Activated CD4-positive, alpha-beta memory T cell treated with anti-CD3 and anti-CD28 coated beads for 36 hours (primary cell): Measurements from ENCODE around the gene SEMA7A. TPM values are rescaled to one million over a fixed set of nuclear protein-coding genes. Genes with fewer than 3 reads are reported as not detected.

Source experiments
- CTCF ChIA-PET: fragments of 350-600 bp; sonication (Branson Sonifier 250); formaldehyde crosslinking; loops from one replicate; lab custom pipeline; 2021; ENCODE audit warnings: antibody characterized with exemption, inconsistent platforms; lab: Charles Lee
- POLR2A ChIA-PET: fragments of 350-600 bp; sonication (Branson Sonifier 250); formaldehyde crosslinking; loops from one replicate; lab custom pipeline; 2021; ENCODE audit warnings: antibody characterized with exemption; lab: Charles Lee
- DNase-seq: peaks from one replicate; pipeline ENCODE4 v3.0.0-alpha.2; 2020
- H3K27ac Mint-ChIP-seq: one replicate; pipeline ENCODE4 v1.8.0; 2021; ENCODE audit warnings: mixed read lengths
- H3K27me3 Mint-ChIP-seq: one replicate; pipeline ENCODE4 v1.8.0; 2021; ENCODE audit warnings: mixed read lengths
- H3K36me3 Mint-ChIP-seq: one replicate; pipeline ENCODE4 v1.8.0; 2021; ENCODE audit warnings: mixed read lengths
- H3K4me1 Mint-ChIP-seq: one replicate; pipeline ENCODE4 v1.8.0; 2021; ENCODE audit warnings: low read depth, mixed read lengths
- H3K4me3 Mint-ChIP-seq: one replicate; pipeline ENCODE4 v1.8.0; 2021; ENCODE audit warnings: mild to moderate bottlenecking, mixed read lengths
- H3K9me3 Mint-ChIP-seq: one replicate; pipeline ENCODE4 v1.8.0; 2021; ENCODE audit warnings: mixed read lengths
- intact Hi-C: fragments of 100-400 bp; cut with micrococcal nuclease; formaldehyde crosslinking; loops from one replicate; pipeline ENCODE4 v1.15.1; 2023
- total RNA-seq, 2 experiments: library from RNA; stranded (reverse); gene quantifications; one replicate each; pipeline ENCODE4 v1.2.3, GENCODE V29; 2021

The SEMA7A gene
- total RNA-seq, 2 experiments from 2014 or later = 65.9 to 68.4 TPM

GRCh38 chr15:74396445-74397238, 37.1 kb downstream of the SEMA7A start:
- Mint-ChIP-seq H3K36me3 (no peaks in the 10 kb centered on the region), H3K27ac (peak overlapping the region; percentile 93), H3K4me3 (peak overlapping the region; percentile 36), H3K4me1 (peaks cover 82% of the 10 kb centered on the region), H3K9me3 (no peaks in the 10 kb centered on the region), H3K27me3 (no peaks in the 10 kb centered on the region)
- CTCF ChIA-PET = interaction anchor here (1.4 to 2.9 kb wide), 2 partner anchors 12 to 14 kb away, joined by 8 to 11 read pairs; no protein-coding TSS in a partner anchor
- POLR2A ChIA-PET = interaction anchor here (1.4 to 4.3 kb wide), 2 partner anchors 12 to 14 kb away, joined by 3 to 23 read pairs; no protein-coding TSS in a partner anchor
- DNase-seq = peak; percentile 82
- intact Hi-C loops = loop anchor here (1.0 kb wide), 1 partner anchor 12 kb away; no protein-coding TSS in a partner anchor

GRCh38 chr15:74396146-74396438, 37.7 kb downstream of the SEMA7A start:
- no peaks in the 10 kb centered on the region for H3K9me3 Mint-ChIP-seq
- ChIA-PET CTCF (interaction anchor here (1.0 to 2.9 kb wide), 3 partner anchors 7 to 22 kb away, joined by 4 to 11 read pairs (median 4); no protein-coding TSS in a partner anchor), POLR2A (interaction anchor here (1.4 to 4.3 kb wide), 2 partner anchors 11 to 14 kb away, joined by 3 to 23 read pairs; no protein-coding TSS in a partner anchor)
- peaks cover 82% of the 10 kb centered on the region for H3K4me1 Mint-ChIP-seq
- peak; percentile 21 for DNase-seq
- H3K4me3 Mint-ChIP-seq = no peak overlapping the region
- H3K27me3 Mint-ChIP-seq = no peaks in the 10 kb centered on the region
- intact Hi-C loops = loop anchor here (1.0 kb wide), 1 partner anchor 12 kb away; no protein-coding TSS in a partner anchor
- H3K27ac Mint-ChIP-seq = peak overlapping the region; percentile 93
- H3K36me3 Mint-ChIP-seq = no peaks in the 10 kb centered on the region

GRCh38 chr15:74395319-74396145, 38.2 kb downstream of the SEMA7A start:
- no peak for DNase-seq
- H3K27ac Mint-ChIP-seq = peak overlapping the region; percentile 93
- intact Hi-C loops = loop anchor here (1.0 kb wide), 1 partner anchor 11 kb away; no protein-coding TSS in a partner anchor
- ChIA-PET CTCF (interaction anchor here (0.6 to 2.9 kb wide), 7 partner anchors 8 to 1456 kb away, joined by 3 to 11 read pairs (median 4); no protein-coding TSS in a partner anchor), POLR2A (interaction anchor here (1.2 to 4.3 kb wide), 2 partner anchors 7 to 10 kb away, joined by 3 to 23 read pairs; no protein-coding TSS in a partner anchor)
- no peaks in the 10 kb centered on the region for H3K9me3 Mint-ChIP-seq
- no peaks in the 10 kb centered on the region for H3K36me3 Mint-ChIP-seq
- H3K4me3 Mint-ChIP-seq = no peak overlapping the region
- H3K27me3 Mint-ChIP-seq = no peaks in the 10 kb centered on the region
- H3K4me1 Mint-ChIP-seq = peaks cover 82% of the 10 kb centered on the region

- intact Hi-C loops = no loop called here
- POLR2A ChIA-PET = interaction anchor here (1.2 to 4.3 kb wide), 2 partner anchors 9 kb away, joined by 3 to 23 read pairs; no protein-coding TSS in a partner anchor
- Mint-ChIP-seq H3K27me3 (no peaks in the 10 kb centered on the region), H3K36me3 (no peaks in the 10 kb centered on the region), H3K27ac (peak overlapping the region; percentile 68), H3K4me1 (peaks cover 73% of the 10 kb centered on the region), H3K4me3 (no peak overlapping the region), H3K9me3 (no peaks in the 10 kb centered on the region)
- DNase-seq = no peak
- CTCF ChIA-PET = interaction anchor here (1.1 to 4.9 kb wide), 5 partner anchors 9 to 95 kb away, joined by 3 to 27 read pairs (median 5); no protein-coding TSS in a partner anchor
Observed at GRCh38 chr15:74394090-74394846, 39.5 kb downstream of the SEMA7A start.

GRCh38 chr15:74393423-74393822, 40.3 kb downstream of the SEMA7A start:
- ChIA-PET CTCF (interaction anchor here (0.8 to 4.9 kb wide), 3 partner anchors 9 to 45 kb away, joined by 3 to 27 read pairs (median 7); no protein-coding TSS in a partner anchor), POLR2A (interaction anchor here (1.2 kb wide), 1 partner anchor 9 kb away, joined by 3 read pairs; no protein-coding TSS in a partner anchor)
- Mint-ChIP-seq H3K4me3 (no peak overlapping the region), H3K36me3 (no peaks in the 10 kb centered on the region), H3K27me3 (no peaks in the 10 kb centered on the region), H3K9me3 (no peaks in the 10 kb centered on the region), H3K4me1 (peaks cover 65% of the 10 kb centered on the region), H3K27ac (no peak overlapping the region)
- DNase-seq = no peak
- intact Hi-C loops = no loop called here

- no peak overlapping the region for H3K27ac Mint-ChIP-seq
- no peak overlapping the region for H3K4me3 Mint-ChIP-seq
- POLR2A ChIA-PET = interaction anchor here (1.2 kb wide), 1 partner anchor 8 kb away, joined by 3 read pairs; no protein-coding TSS in a partner anchor
- DNase-seq = no peak
- CTCF ChIA-PET = interaction anchor here (0.8 to 4.9 kb wide), 2 partner anchors 11 to 46 kb away, joined by 3 to 27 read pairs; no protein-coding TSS in a partner anchor
- H3K27me3 Mint-ChIP-seq = no peaks in the 10 kb centered on the region
- H3K4me1 Mint-ChIP-seq = peaks cover 60% of the 10 kb centered on the region
- H3K36me3 Mint-ChIP-seq = no peaks in the 10 kb centered on the region
- intact Hi-C loops = no loop called here
- H3K9me3 Mint-ChIP-seq = no peaks in the 10 kb centered on the region
Observed at GRCh38 chr15:74392902-74393301, 40.9 kb downstream of the SEMA7A start.

GRCh38 chr15:74392451-74392830, 41.3 kb downstream of the SEMA7A start:
- H3K4me1 Mint-ChIP-seq = peaks cover 55% of the 10 kb centered on the region
- intact Hi-C loops = no loop called here

GRCh38 chr15:74391582-74392450, 41.9 kb downstream of the SEMA7A start:
- Mint-ChIP-seq H3K27me3 (no peaks in the 10 kb centered on the region), H3K4me3 (no peak overlapping the region), H3K36me3 (no peaks in the 10 kb centered on the region), H3K27ac (peak overlapping the region; percentile 77), H3K9me3 (no peaks in the 10 kb centered on the region), H3K4me1 (peaks cover 49% of the 10 kb centered on the region)
- CTCF ChIA-PET = interaction anchor here (4.9 kb wide), 1 partner anchor 10 kb away, joined by 27 read pairs; no protein-coding TSS in a partner anchor
- no peak for DNase-seq
- intact Hi-C loops = no loop called here
- POLR2A ChIA-PET = interaction anchor here (1.7 kb wide), 1 partner anchor 11 kb away, joined by 5 read pairs; no protein-coding TSS in a partner anchor

More at GRCh38 chr15:74392451-74392830, 41.3 kb downstream of the SEMA7A start:
- H3K27ac Mint-ChIP-seq = peak overlapping the region; percentile 77
- H3K36me3 Mint-ChIP-seq = no peaks in the 10 kb centered on the region
- DNase-seq = no peak
- CTCF ChIA-PET = interaction anchor here (4.9 kb wide), 1 partner anchor 10 kb away, joined by 27 read pairs; no protein-coding TSS in a partner anchor
- H3K27me3 Mint-ChIP-seq = no peaks in the 10 kb centered on the region
- no peaks in the 10 kb centered on the region for H3K9me3 Mint-ChIP-seq
- no peak overlapping the region for H3K4me3 Mint-ChIP-seq
- POLR2A ChIA-PET = interaction anchor here (1.2 kb wide), 1 partner anchor 8 kb away, joined by 3 read pairs; no protein-coding TSS in a partner anchor

- ChIA-PET CTCF (interaction anchor here (0.9 to 4.9 kb wide), 2 partner anchors 9 to 41 kb away, joined by 3 to 27 read pairs; no protein-coding TSS in a partner anchor), POLR2A (interaction anchor here (1.7 kb wide), 1 partner anchor 12 kb away, joined by 5 read pairs; no protein-coding TSS in a partner anchor)
- peak overlapping the region; percentile 46 for H3K4me3 Mint-ChIP-seq
Observed at GRCh38 chr15:74390647-74391288, 43.0 kb downstream of the SEMA7A start.

More at GRCh38 chr15:74390647-74391288, 43.0 kb downstream of the SEMA7A start:
- no peaks in the 10 kb centered on the region for H3K36me3 Mint-ChIP-seq
- intact Hi-C loops = no loop called here
- H3K27me3 Mint-ChIP-seq = no peaks in the 10 kb centered on the region
- no peaks in the 10 kb centered on the region for H3K9me3 Mint-ChIP-seq
- peak; percentile 27 for DNase-seq
- H3K4me1 Mint-ChIP-seq = peaks cover 46% of the 10 kb centered on the region
- H3K27ac Mint-ChIP-seq = peak overlapping the region; percentile 77
